Prostate gland (tissue), 2 donors: ENCODE measurements around the gene DLG2.

Source experiments
- CTCF ChIP-seq, 4 experiments: fragments of 200-600 bp in 2 of 4; fragments of 450-650 bp in 2 of 4; sonication (generic) in 2 of 4; IDR thresholded peaks; 1 replicate in 3 of 4; 2 replicates in 1 of 4; pipeline ENCODE4 v1.5.1; 2016 to 2019; ENCODE audit warnings: antibody characterized with exemption in 4 of 4, mild to moderate bottlenecking in 2 of 4, moderate library complexity in 2 of 4
- POLR2A ChIP-seq: fragments of 450-650 bp; IDR thresholded peaks from one replicate; pipeline ENCODE4 v1.6.1; 2016; ENCODE audit warnings: antibody characterized with exemption, mild to moderate bottlenecking
- POLR2AphosphoS5 ChIP-seq: sonication (generic); formaldehyde crosslinking; IDR thresholded peaks from one replicate; pipeline ENCODE4 v1.6.1; 2017; ENCODE audit warnings: antibody characterized with exemption

GRCh38 chr11:84128840-84129239 is 1498.3 kb downstream of the DLG2 start:
- TF ChIP-seq POLR2A (no peak), CTCF (IDR thresholded peaks at IDR 0.05) (no peak), POLR2AphosphoS5 (no peak)
